Measurements from ENCODE around the gene CHST11.

DNA sequence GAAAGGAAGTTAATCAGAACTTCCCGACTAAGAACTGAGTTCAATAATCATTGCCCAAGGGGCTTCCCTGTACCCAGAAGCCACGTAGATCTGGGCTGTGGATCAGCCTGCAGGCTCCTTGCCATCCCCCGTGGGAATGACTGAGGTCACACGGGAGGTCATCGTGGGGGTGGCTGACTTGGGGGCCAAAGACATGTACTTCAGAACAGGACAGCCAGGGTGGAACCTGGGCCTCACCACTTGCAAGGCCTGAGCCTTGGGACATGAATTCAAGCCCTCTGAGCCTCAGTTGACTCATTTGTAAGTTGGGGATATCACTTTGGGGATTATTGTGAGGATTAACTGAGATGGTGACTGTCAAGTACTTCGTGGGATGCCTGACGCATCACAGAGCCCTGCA is 280.4 kb downstream of the CHST11 start:
- TF ChIP-seq, protein P1, sequence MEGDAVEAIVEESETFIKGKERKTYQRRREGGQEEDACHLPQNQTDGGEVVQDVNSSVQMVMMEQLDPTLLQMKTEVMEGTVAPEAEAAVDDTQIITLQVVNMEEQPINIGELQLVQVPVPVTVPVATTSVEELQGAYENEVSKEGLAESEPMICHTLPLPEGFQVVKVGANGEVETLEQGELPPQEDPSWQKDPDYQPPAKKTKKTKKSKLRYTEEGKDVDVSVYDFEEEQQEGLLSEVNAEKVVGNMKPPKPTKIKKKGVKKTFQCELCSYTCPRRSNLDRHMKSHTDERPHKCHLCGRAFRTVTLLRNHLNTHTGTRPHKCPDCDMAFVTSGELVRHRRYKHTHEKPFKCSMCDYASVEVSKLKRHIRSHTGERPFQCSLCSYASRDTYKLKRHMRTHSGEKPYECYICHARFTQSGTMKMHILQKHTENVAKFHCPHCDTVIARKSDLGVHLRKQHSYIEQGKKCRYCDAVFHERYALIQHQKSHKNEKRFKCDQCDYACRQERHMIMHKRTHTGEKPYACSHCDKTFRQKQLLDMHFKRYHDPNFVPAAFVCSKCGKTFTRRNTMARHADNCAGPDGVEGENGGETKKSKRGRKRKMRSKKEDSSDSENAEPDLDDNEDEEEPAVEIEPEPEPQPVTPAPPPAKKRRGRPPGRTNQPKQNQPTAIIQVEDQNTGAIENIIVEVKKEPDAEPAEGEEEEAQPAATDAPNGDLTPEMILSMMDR (IDR thresholded peaks at IDR 0.05; ENCODE audit: insufficient read depth, low read length, poor library complexity, severe bottlenecking): no peak
- TF ChIP-seq EZH2phosphoT487 (conservative IDR thresholded peaks at IDR 0.05; ENCODE audit: low read length): no peak
